CD8-positive, alpha-beta memory T cell (primary cell): Measurements from ENCODE around the gene SEMA6A. TPM values are rescaled to one million over a fixed set of nuclear protein-coding genes. Genes with fewer than 3 reads are reported as not detected.
A peak's percentile ranks its signal among the peaks of the same experiment; 100 is the strongest.

ENCODE experiments used
- CTCF ChIA-PET: fragments of 350-600 bp; sonication (Branson Sonifier 250); formaldehyde crosslinking; loops from one replicate; lab custom pipeline; 2021; ENCODE audit warnings: antibody characterized with exemption; lab: Charles Lee
- POLR2A ChIA-PET: fragments of 350-600 bp; sonication (Branson Sonifier 250); formaldehyde crosslinking; loops from one replicate; lab custom pipeline; 2021; ENCODE audit warnings: antibody characterized with exemption; lab: Charles Lee
- DNase-seq, 5 donors: peaks; one replicate each; pipeline versions ENCODE4 v3.0.0 to v3.0.0-alpha.2; 2020 to 2022; ENCODE audit warnings: mixed read lengths in 1 of 5
- H3K27ac ChIP-seq: one replicate; pipeline ENCODE4 v1.7.0; 2013; ENCODE audit warnings: low read depth, mild to moderate bottlenecking, low read length, moderate library complexity
- H3K27me3 ChIP-seq: 2 replicates; pipeline ENCODE4 v1.7.0; 2013; ENCODE audit warnings: low read length, mild to moderate bottlenecking; ENCODE audit not compliant: insufficient read depth, poor library complexity, severe bottlenecking
- H3K36me3 ChIP-seq: 2 replicates; pipeline ENCODE4 v1.7.0; 2013; ENCODE audit warnings: mild to moderate bottlenecking, low read length, moderate library complexity; ENCODE audit not compliant: insufficient read depth
- H3K4me1 ChIP-seq: 2 replicates; pipeline ENCODE4 v1.7.0; 2013; ENCODE audit warnings: mild to moderate bottlenecking, low read length, moderate library complexity; ENCODE audit not compliant: insufficient read depth
- H3K4me3 ChIP-seq: 2 replicates; pipeline ENCODE4 v1.7.0; 2013; ENCODE audit warnings: mild to moderate bottlenecking, low read length
- H3K9me3 ChIP-seq: 2 replicates; pipeline ENCODE4 v1.7.0; 2013; ENCODE audit warnings: mild to moderate bottlenecking, low read length
- H3K27ac Mint-ChIP-seq, 8 donors: one replicate each; pipeline ENCODE4 v1.8.0; 2020 to 2021; ENCODE audit warnings: mixed read lengths in 8 of 8, mild to moderate bottlenecking in 6 of 8, inconsistent platforms in 3 of 8, moderate library complexity in 3 of 8
- H3K27me3 Mint-ChIP-seq, 2 donors: one replicate each; pipeline ENCODE4 v1.8.0; 2020 to 2021; ENCODE audit warnings: mixed read lengths in 2 of 2, mild to moderate bottlenecking in 1 of 2, moderate library complexity in 1 of 2
- H3K36me3 Mint-ChIP-seq, 3 donors: one replicate each; pipeline ENCODE4 v1.8.0; 2020 to 2021; ENCODE audit warnings: mixed read lengths in 3 of 3, inconsistent platforms in 1 of 3, mild to moderate bottlenecking in 1 of 3
- H3K4me1 Mint-ChIP-seq, 3 donors: one replicate each; pipeline ENCODE4 v1.8.0; 2020 to 2021; ENCODE audit warnings: mixed read lengths in 3 of 3, inconsistent platforms in 1 of 3, mild to moderate bottlenecking in 1 of 3
- H3K4me3 Mint-ChIP-seq, 7 donors: one replicate each; pipeline ENCODE4 v1.8.0; 2020 to 2021; ENCODE audit warnings: mixed read lengths in 7 of 7, mild to moderate bottlenecking in 6 of 7, moderate library complexity in 4 of 7, inconsistent platforms in 2 of 7
- H3K9me3 Mint-ChIP-seq, 5 donors: one replicate each; pipeline ENCODE4 v1.8.0; 2020 to 2022; ENCODE audit warnings: mixed read lengths in 5 of 5, mild to moderate bottlenecking in 3 of 5, moderate library complexity in 2 of 5, inconsistent platforms in 1 of 5
- polyA plus RNA-seq: library from polyadenylated mRNA; unstranded; fragments of 300-500 nt; fragmentation: Illumina TruSeq; gene quantifications from one replicate; pipeline ENCODE4 v1.2.3, GENCODE V29; 2021
- total RNA-seq, 2 experiments: library from RNA; stranded (reverse); gene quantifications; one replicate each; pipeline ENCODE4 v1.2.3, GENCODE V29; 2021

Gene SEMA6A
- total and polyA plus RNA-seq, 3 experiments from 2014 or later = 0.49 TPM; not detected in 2

DNA sequence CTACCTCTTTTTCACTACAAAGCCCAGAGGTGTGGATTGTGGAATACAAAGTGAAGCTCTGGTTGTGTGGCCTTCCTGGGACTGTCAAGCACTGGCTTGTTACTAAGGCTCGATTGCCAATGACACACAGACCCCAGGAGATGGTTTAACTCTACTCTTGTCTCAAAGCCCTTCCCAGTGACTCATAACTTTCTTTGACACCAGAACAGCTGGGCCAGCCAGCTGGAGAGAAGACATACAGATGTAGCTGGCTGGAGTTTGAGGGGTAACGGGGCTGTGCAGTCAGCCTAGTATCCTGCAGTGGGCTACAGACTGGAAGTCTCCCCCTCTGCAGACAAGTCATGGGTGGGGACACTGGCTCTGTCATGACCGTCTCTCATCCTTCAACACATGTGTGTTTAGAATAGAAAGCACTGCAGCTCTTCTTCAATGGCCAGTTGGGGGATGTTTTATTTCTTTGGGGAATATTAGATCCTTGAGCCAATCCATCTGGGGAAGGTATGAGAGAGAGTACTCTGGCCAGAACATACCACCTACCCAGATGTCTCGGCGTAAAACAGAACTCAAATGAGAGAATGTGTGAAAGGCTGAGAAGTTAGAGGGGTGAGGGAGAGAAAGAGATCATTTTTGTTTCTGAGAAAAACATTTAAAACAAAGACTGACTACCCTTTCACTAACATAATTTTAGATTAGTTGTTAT is 53.3 kb downstream of the SEMA6A start:
- Mint-ChIP-seq H3K27me3 (no peaks in the 10 kb centered on the region), H3K27ac (no peak overlapping the region), H3K9me3 (peaks cover 0 to 2% (median 0%) of the 10 kb centered on the region in 5 donors), H3K4me1 (no peaks in the 10 kb centered on the region), H3K4me3 (no peak overlapping the region), H3K36me3 (peaks cover 0 to 2% (median 0%) of the 10 kb centered on the region in 3 donors)
- DNase-seq = no peak
- POLR2A ChIA-PET = no interaction called here
- no peaks in the 10 kb centered on the region for H3K4me1 ChIP-seq
- no peaks in the 10 kb centered on the region for H3K9me3 ChIP-seq
- H3K27ac ChIP-seq = no peak overlapping the region
- no peak overlapping the region for H3K4me3 ChIP-seq
- CTCF ChIA-PET = no interaction called here
- no peaks in the 10 kb centered on the region for H3K36me3 ChIP-seq
- no peaks in the 10 kb centered on the region for H3K27me3 ChIP-seq

- Mint-ChIP-seq H3K4me1 (no peaks in the 10 kb centered on the region), H3K9me3 (peaks cover 0 to 2% (median 0%) of the 10 kb centered on the region in 5 donors), H3K27me3 (no peaks in the 10 kb centered on the region), H3K36me3 (no peaks in the 10 kb centered on the region), H3K27ac (no peak overlapping the region), H3K4me3 (no peak overlapping the region)
- no peak overlapping the region for H3K4me3 ChIP-seq
- no peak overlapping the region for H3K27ac ChIP-seq
- no peaks in the 10 kb centered on the region for H3K4me1 ChIP-seq
- no peak for DNase-seq
- no peaks in the 10 kb centered on the region for H3K27me3 ChIP-seq
- ChIA-PET POLR2A (no interaction called here), CTCF (no interaction called here)
- no peaks in the 10 kb centered on the region for H3K36me3 ChIP-seq
- H3K9me3 ChIP-seq = no peaks in the 10 kb centered on the region
Observed at GRCh38 chr5:116520771-116521170, 53.9 kb downstream of the SEMA6A start.

DNA sequence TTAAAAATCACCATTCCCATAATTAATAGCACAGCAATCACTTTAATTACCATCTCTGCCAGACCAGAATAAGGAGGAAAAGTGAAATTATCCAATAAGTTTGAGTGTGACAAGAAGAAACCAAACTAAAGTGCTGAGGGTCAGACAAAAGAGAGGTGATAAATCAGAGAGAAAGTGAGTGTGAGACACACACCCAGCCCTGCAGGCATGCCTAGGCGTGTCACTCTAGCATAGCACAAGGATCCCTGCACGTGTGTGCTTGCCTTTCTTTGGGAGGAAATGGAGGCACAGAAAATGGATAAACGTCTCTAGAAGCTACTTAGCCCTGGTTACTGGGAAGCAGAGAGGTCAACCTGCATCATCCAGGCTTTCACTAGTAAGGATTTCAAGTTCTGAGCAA is 56.2 kb downstream of the SEMA6A start:
- Histone ChIP-seq H3K27me3 (no peaks in the 10 kb centered on the region), H3K27ac (no peak overlapping the region), H3K4me3 (no peak overlapping the region), H3K4me1 (no peaks in the 10 kb centered on the region), H3K9me3 (no peaks in the 10 kb centered on the region), H3K36me3 (no peaks in the 10 kb centered on the region)
- Mint-ChIP-seq H3K4me1 (no peaks in the 10 kb centered on the region), H3K4me3 (no peak overlapping the region), H3K27me3 (no peaks in the 10 kb centered on the region), H3K27ac (no peak overlapping the region), H3K9me3 (peaks cover 0 to 4% (median 2%) of the 10 kb centered on the region in 5 donors), H3K36me3 (peaks cover 0 to 4% (median 1%) of the 10 kb centered on the region in 3 donors)
- CTCF ChIA-PET = no interaction called here
- no peak for DNase-seq
- POLR2A ChIA-PET = no interaction called here

- peaks cover 0 to 4% (median 2%) of the 10 kb centered on the region in 5 donors for H3K9me3 Mint-ChIP-seq
- no peaks in the 10 kb centered on the region for H3K4me1 Mint-ChIP-seq
- Histone ChIP-seq H3K36me3 (no peaks in the 10 kb centered on the region), H3K27me3 (no peaks in the 10 kb centered on the region), H3K27ac (no peak overlapping the region), H3K4me1 (no peaks in the 10 kb centered on the region), H3K4me3 (no peak overlapping the region), H3K9me3 (no peaks in the 10 kb centered on the region)
- DNase-seq = no peak
- no peak overlapping the region for H3K4me3 Mint-ChIP-seq
- no peak overlapping the region for H3K27ac Mint-ChIP-seq
- CTCF ChIA-PET = no interaction called here
- peaks cover 0 to 4% (median 1%) of the 10 kb centered on the region in 3 donors for H3K36me3 Mint-ChIP-seq
- H3K27me3 Mint-ChIP-seq = no peaks in the 10 kb centered on the region
- POLR2A ChIA-PET = no interaction called here
Observed at GRCh38 chr5:116517488-116517887, 57.1 kb downstream of the SEMA6A start.

DNA sequence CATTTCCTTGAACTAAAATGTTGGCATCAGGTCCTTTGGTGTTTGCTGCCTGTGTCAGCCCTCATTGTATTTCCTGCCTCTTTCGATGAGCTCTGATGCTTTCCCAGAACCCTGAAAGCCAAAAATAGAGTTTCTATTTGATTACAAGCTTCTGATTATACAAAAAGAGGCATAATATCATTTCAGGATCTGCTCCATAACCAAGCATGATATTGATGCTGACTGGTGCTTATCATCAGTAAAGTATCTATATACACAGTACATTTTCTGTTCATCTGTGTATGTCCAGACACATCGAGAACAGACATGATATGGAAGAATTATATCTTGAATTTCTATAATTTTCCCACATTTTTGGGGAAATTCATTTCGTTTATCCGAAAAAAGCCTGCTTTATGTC is 58.6 kb downstream of the SEMA6A start:
- Mint-ChIP-seq H3K27ac (no peak overlapping the region), H3K27me3 (no peaks in the 10 kb centered on the region), H3K9me3 (peaks cover 0 to 4% (median 0%) of the 10 kb centered on the region in 5 donors), H3K4me1 (no peaks in the 10 kb centered on the region), H3K36me3 (peaks cover 0 to 4% (median 1%) of the 10 kb centered on the region in 3 donors), H3K4me3 (no peak overlapping the region)
- Histone ChIP-seq H3K4me3 (no peak overlapping the region), H3K27me3 (no peaks in the 10 kb centered on the region), H3K36me3 (no peaks in the 10 kb centered on the region), H3K27ac (no peak overlapping the region), H3K4me1 (no peaks in the 10 kb centered on the region), H3K9me3 (no peaks in the 10 kb centered on the region)
- ChIA-PET CTCF (no interaction called here), POLR2A (no interaction called here)
- no peak for DNase-seq

DNA sequence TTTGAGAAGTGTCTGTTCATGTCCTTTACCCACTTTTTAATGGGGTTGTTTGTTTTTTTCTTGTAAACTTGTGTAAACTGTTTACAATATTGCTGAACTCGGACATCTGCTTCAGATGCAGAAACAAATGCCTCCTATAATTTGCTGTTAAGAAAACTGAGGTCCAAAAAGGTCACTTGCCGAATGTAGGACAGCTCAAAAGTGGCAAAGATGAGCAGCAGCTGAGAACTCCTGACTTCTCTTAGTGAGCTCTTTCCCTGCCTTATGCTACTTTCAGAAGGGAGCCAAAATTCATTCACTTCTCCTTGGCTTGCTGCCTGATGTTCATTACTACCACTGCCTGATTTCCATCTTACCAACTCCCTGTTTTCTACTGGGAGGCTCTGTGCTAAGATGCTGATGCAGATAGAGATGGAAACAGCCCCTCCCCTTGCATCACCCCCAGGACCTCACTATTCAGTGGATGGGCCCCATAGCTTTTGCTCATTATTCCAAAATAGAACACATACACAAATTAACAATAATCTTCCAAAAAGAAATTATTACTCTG is 60.1 kb downstream of the SEMA6A start:
- Histone ChIP-seq H3K36me3 (no peaks in the 10 kb centered on the region), H3K4me3 (no peak overlapping the region), H3K4me1 (no peaks in the 10 kb centered on the region), H3K27ac (no peak overlapping the region), H3K9me3 (no peaks in the 10 kb centered on the region), H3K27me3 (no peaks in the 10 kb centered on the region)
- CTCF ChIA-PET = no interaction called here
- Mint-ChIP-seq H3K4me3 (no peak overlapping the region), H3K4me1 (no peaks in the 10 kb centered on the region), H3K36me3 (peaks cover 0 to 4% (median 1%) of the 10 kb centered on the region in 3 donors), H3K27me3 (no peaks in the 10 kb centered on the region), H3K27ac (peak overlapping the region in 1 of 8 donors; percentile 36), H3K9me3 (peaks cover 0 to 4% (median 0%) of the 10 kb centered on the region in 5 donors)
- no peak for DNase-seq
- POLR2A ChIA-PET = no interaction called here

DNA sequence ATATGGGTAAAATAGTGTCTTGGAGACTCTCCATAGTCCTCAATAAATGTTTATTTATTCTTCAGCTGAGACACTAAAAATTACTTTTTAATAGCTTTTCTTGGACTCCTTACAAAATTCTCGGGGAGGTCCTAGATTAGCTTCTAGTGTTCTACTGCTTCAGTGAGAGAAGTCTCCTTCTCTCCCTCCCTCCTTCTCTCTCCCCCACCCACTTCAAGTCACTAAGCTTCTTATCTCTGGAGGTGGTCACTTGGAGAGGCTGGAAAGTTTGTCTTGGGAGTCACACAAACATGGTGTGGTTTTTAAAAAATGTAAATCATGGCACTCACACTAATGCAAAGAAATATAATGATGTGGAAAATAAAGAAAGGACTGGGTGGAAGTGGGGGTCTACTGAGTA is 64.1 kb downstream of the SEMA6A start:
- POLR2A ChIA-PET = no interaction called here
- Mint-ChIP-seq H3K36me3 (peaks cover 0 to 4% (median 1%) of the 10 kb centered on the region in 3 donors), H3K4me1 (no peaks in the 10 kb centered on the region)

GRCh38 chr5:116509483-116510244 is 65.0 kb downstream of the SEMA6A start:
- Histone ChIP-seq H3K27me3 (no peaks in the 10 kb centered on the region), H3K4me1 (no peaks in the 10 kb centered on the region), H3K27ac (no peak overlapping the region), H3K4me3 (no peak overlapping the region), H3K36me3 (no peaks in the 10 kb centered on the region), H3K9me3 (no peaks in the 10 kb centered on the region)
- no peak overlapping the region for H3K27ac Mint-ChIP-seq
- no peaks in the 10 kb centered on the region for H3K27me3 Mint-ChIP-seq
- ChIA-PET POLR2A (no interaction called here), CTCF (no interaction called here)
- no peak for DNase-seq
- H3K36me3 Mint-ChIP-seq = peaks cover 0 to 4% (median 1%) of the 10 kb centered on the region in 3 donors
- peaks cover 0 to 4% (median 0%) of the 10 kb centered on the region in 5 donors for H3K9me3 Mint-ChIP-seq
- no peak overlapping the region for H3K4me3 Mint-ChIP-seq
- H3K4me1 Mint-ChIP-seq = no peaks in the 10 kb centered on the region

More for the DNA sequence above, 64.1 kb downstream of the SEMA6A start:
- Mint-ChIP-seq H3K4me3 (no peak overlapping the region), H3K27ac (no peak overlapping the region), H3K27me3 (no peaks in the 10 kb centered on the region), H3K9me3 (peaks cover 0 to 4% (median 0%) of the 10 kb centered on the region in 5 donors)
- H3K4me1 ChIP-seq = no peaks in the 10 kb centered on the region
- no peak for DNase-seq
- H3K27me3 ChIP-seq = no peaks in the 10 kb centered on the region
- no peak overlapping the region for H3K4me3 ChIP-seq
- no peaks in the 10 kb centered on the region for H3K9me3 ChIP-seq
- no peaks in the 10 kb centered on the region for H3K36me3 ChIP-seq
- CTCF ChIA-PET = no interaction called here
- no peak overlapping the region for H3K27ac ChIP-seq
